Testis (tissue), 2 donors: ENCODE results near the gene PHLPP1.
"Not testable (repeated sequence)": the region's sequence is repeated elsewhere in the genome, so short reads cannot be mapped to it uniquely, and the experiment has no call there.

Experiments used
- POLR2A ChIP-seq: fragments of 450-650 bp; IDR thresholded peaks from one replicate; pipeline ENCODE4 v1.6.1; 2017; ENCODE audit warnings: antibody characterized with exemption, mild to moderate bottlenecking, moderate library complexity
- TF ChIP-seq, protein P1 (sequence below), 3 experiments: fragments of 450-650 bp in 2 of 3; fragments of 200-600 bp in 1 of 3; sonication (generic) in 1 of 3; IDR thresholded peaks; one replicate each; pipeline ENCODE4 v1.5.1; 2016 to 2019; ENCODE audit warnings: antibody characterized with exemption in 3 of 3, mild to moderate bottlenecking in 2 of 3, moderate library complexity in 1 of 3

- TF ChIP-seq, protein P1, sequence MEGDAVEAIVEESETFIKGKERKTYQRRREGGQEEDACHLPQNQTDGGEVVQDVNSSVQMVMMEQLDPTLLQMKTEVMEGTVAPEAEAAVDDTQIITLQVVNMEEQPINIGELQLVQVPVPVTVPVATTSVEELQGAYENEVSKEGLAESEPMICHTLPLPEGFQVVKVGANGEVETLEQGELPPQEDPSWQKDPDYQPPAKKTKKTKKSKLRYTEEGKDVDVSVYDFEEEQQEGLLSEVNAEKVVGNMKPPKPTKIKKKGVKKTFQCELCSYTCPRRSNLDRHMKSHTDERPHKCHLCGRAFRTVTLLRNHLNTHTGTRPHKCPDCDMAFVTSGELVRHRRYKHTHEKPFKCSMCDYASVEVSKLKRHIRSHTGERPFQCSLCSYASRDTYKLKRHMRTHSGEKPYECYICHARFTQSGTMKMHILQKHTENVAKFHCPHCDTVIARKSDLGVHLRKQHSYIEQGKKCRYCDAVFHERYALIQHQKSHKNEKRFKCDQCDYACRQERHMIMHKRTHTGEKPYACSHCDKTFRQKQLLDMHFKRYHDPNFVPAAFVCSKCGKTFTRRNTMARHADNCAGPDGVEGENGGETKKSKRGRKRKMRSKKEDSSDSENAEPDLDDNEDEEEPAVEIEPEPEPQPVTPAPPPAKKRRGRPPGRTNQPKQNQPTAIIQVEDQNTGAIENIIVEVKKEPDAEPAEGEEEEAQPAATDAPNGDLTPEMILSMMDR (IDR thresholded peaks at IDR 0.05) = not testable (repeated sequence)
- not testable (repeated sequence) for TF ChIP-seq POLR2A
Measured at GRCh38 chr18:62709908-62710307, 5.4 kb upstream of the PHLPP1 start.
